Mononuclear cell (primary cell): ENCODE results near the gene IQGAP2. TPM values are rescaled to one million over a fixed set of nuclear protein-coding genes. Genes with fewer than 3 reads are reported as not detected.
"Not testable (repeated sequence)": the region's sequence is repeated elsewhere in the genome, so short reads cannot be mapped to it uniquely, and the experiment has no call there.

Source experiments
- H3K27me3 ChIP-seq: 2 replicates; pipeline ENCODE4 v1.6.0; 2011; ENCODE audit warnings: low read length, control low read depth; ENCODE audit not compliant: insufficient read depth
- H3K4me1 ChIP-seq: 2 replicates; pipeline ENCODE4 v1.5.1; 2011; ENCODE audit warnings: mild to moderate bottlenecking, low read length, control low read depth; ENCODE audit not compliant: insufficient read depth
- H3K4me3 ChIP-seq: 2 replicates; pipeline ENCODE4 v1.5.1; 2011; ENCODE audit warnings: mild to moderate bottlenecking, low read length, moderate library complexity
- H3K9me3 ChIP-seq: 2 replicates; pipeline ENCODE4 v1.5.1; 2011; ENCODE audit warnings: low read depth, mild to moderate bottlenecking, control low read depth, low read length
- total RNA-seq: library from RNA; depleted of rRNA; stranded (reverse); fragments of >200 nt; gene quantifications from one replicate; pipeline ENCODE4 v1.2.3, GENCODE V29; 2012

The IQGAP2 gene
- total RNA-seq, 1 donor: 75.0 TPM

- Histone ChIP-seq H3K4me3 (no peak overlapping the region), H3K4me1 (peaks cover 32% of the 10 kb centered on the region), H3K9me3 (no peaks in the 10 kb centered on the region), H3K27me3 (peaks cover 27% of the 10 kb centered on the region)
These were observed 315.3 kb downstream of the IQGAP2 start for GRCh38 chr5:76718381-76718832.

- no peak overlapping the region for H3K4me3 ChIP-seq
- peaks cover 32% of the 10 kb centered on the region for H3K4me1 ChIP-seq
- peaks cover 27% of the 10 kb centered on the region for H3K27me3 ChIP-seq
- no peaks in the 10 kb centered on the region for H3K9me3 ChIP-seq
These were observed 315.8 kb downstream of the IQGAP2 start for GRCh38 chr5:76718880-76719279.

- H3K4me3 ChIP-seq: no peak overlapping the region
- H3K9me3 ChIP-seq: no peaks in the 10 kb centered on the region
- peaks cover 19% of the 10 kb centered on the region for H3K27me3 ChIP-seq
- peaks cover 21% of the 10 kb centered on the region for H3K4me1 ChIP-seq
These were observed 318.0 kb downstream of the IQGAP2 start for GRCh38 chr5:76720988-76721569.

GRCh38 chr5:76723266-76723665 is 320.2 kb downstream of the IQGAP2 start:
- H3K27me3 ChIP-seq: no peaks in the 10 kb centered on the region
- H3K4me3 ChIP-seq: no peak overlapping the region
- H3K4me1 ChIP-seq: peaks cover 8% of the 10 kb centered on the region
- no peaks in the 10 kb centered on the region for H3K9me3 ChIP-seq

GRCh38 chr5:76723906-76724305 is 320.8 kb downstream of the IQGAP2 start:
- Histone ChIP-seq H3K27me3 (no peaks in the 10 kb centered on the region), H3K4me1 (peaks cover 8% of the 10 kb centered on the region), H3K4me3 (no peak overlapping the region), H3K9me3 (no peaks in the 10 kb centered on the region)

- Histone ChIP-seq H3K4me1 (peaks cover 8% of the 10 kb centered on the region), H3K4me3 (no peak overlapping the region), H3K27me3 (no peaks in the 10 kb centered on the region), H3K9me3 (peaks cover 10% of the 10 kb centered on the region)
These were observed 321.8 kb downstream of the IQGAP2 start for GRCh38 chr5:76724871-76725270.

GRCh38 chr5:76728965-76729364 is 325.9 kb downstream of the IQGAP2 start:
- Histone ChIP-seq H3K9me3 (peaks cover 14% of the 10 kb centered on the region), H3K4me1 (peaks cover 6% of the 10 kb centered on the region), H3K27me3 (no peaks in the 10 kb centered on the region), H3K4me3 (no peak overlapping the region)

GRCh38 chr5:76729373-76730290 is 326.5 kb downstream of the IQGAP2 start:
- no peak overlapping the region for H3K4me3 ChIP-seq

GRCh38 chr5:76732405-76733048 is 329.4 kb downstream of the IQGAP2 start:
- no peak overlapping the region for H3K4me3 ChIP-seq
- no peaks in the 10 kb centered on the region for H3K27me3 ChIP-seq
- peaks cover 14% of the 10 kb centered on the region for H3K9me3 ChIP-seq
- H3K4me1 ChIP-seq: peaks cover 23% of the 10 kb centered on the region

More at GRCh38 chr5:76729373-76730290, 326.5 kb downstream of the IQGAP2 start:
- Histone ChIP-seq H3K4me1 (peaks cover 6% of the 10 kb centered on the region), H3K9me3 (peaks cover 14% of the 10 kb centered on the region), H3K27me3 (no peaks in the 10 kb centered on the region)

- Histone ChIP-seq H3K27me3 (no peaks in the 10 kb centered on the region), H3K4me1 (peaks cover 28% of the 10 kb centered on the region), H3K9me3 (peaks cover 14% of the 10 kb centered on the region), H3K4me3 (no peak overlapping the region)
These were observed 329.9 kb downstream of the IQGAP2 start for GRCh38 chr5:76733049-76733417.

- Histone ChIP-seq H3K4me3 (no peak overlapping the region), H3K9me3 (no peaks in the 10 kb centered on the region), H3K4me1 (peaks cover 44% of the 10 kb centered on the region)
These were observed 332.9 kb downstream of the IQGAP2 start for GRCh38 chr5:76735762-76736545.

GRCh38 chr5:76736679-76737556 is 333.8 kb downstream of the IQGAP2 start:
- Histone ChIP-seq H3K4me3 (no peak overlapping the region), H3K9me3 (no peaks in the 10 kb centered on the region), H3K27me3 (no peaks in the 10 kb centered on the region), H3K4me1 (peaks cover 47% of the 10 kb centered on the region)

More at GRCh38 chr5:76735762-76736545, 332.9 kb downstream of the IQGAP2 start:
- H3K27me3 ChIP-seq: no peaks in the 10 kb centered on the region

- H3K27me3 ChIP-seq: no peaks in the 10 kb centered on the region
- H3K9me3 ChIP-seq: no peaks in the 10 kb centered on the region
- H3K4me3 ChIP-seq: no peak overlapping the region
- peaks cover 42% of the 10 kb centered on the region for H3K4me1 ChIP-seq
These were observed 334.8 kb downstream of the IQGAP2 start for GRCh38 chr5:76737846-76738245.

GRCh38 chr5:76741506-76741905 is 338.4 kb downstream of the IQGAP2 start:
- H3K4me3 ChIP-seq, H3K27me3 ChIP-seq, H3K9me3 ChIP-seq: not testable (repeated sequence)
- peaks cover 34% of the 10 kb centered on the region for H3K4me1 ChIP-seq
